NCI-H524 treated with DMSO at 0.1 percent for 48 hours (cell line): ENCODE data around the gene ZFP36L2.

Experiments
- DNase-seq: peaks from one replicate; lab custom pipeline; 2025; lab: John Stamatoyannopoulos, UW

ZFP36L2 gene

GRCh38 chr2:43223521-43224001 is 2.8 kb downstream of the ZFP36L2 start:
- no peak for DNase-seq

- no peak for DNase-seq
Measured at GRCh38 chr2:43222475-43223309, 3.7 kb downstream of the ZFP36L2 start.

DNA sequence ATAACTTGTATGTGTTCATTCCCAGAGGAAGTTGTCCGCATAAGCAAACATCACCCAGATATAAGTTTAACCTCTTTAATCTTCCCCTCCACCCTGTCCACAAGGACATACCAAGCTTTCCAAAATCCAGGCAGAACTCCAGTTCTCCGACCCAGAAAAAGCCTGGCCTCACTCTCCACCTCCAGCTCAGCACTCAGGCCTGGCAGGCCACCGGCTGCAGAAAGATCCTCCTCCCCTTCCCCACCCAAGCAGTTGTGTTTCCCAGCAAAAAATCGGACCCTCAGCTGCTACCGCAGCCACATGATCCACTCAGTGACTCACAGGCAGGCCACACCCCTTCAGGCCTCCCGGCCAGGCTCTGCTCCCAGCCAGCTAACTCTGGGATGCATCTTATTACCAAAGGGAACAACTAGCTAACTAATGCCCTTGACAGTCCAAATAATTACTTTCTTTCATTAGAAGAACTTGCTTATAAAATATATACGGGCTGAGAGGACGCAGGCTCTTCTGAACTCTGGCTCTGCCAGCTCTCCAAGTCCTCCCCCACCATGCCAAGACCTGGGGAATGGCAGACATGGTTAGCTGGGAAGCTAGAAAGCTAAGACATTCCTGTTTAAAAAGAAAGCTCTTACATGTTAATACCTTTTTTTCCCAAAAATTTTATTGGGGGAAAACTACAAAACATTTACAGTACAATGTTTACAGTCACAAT is 4.5 kb downstream of the ZFP36L2 start:
- DNase-seq: no peak

GRCh38 chr2:43221124-43221762 is 5.2 kb downstream of the ZFP36L2 start:
- DNase-seq: no peak

GRCh38 chr2:43220760-43221123 is 5.7 kb downstream of the ZFP36L2 start:
- DNase-seq: no peak

- DNase-seq: no peak
Measured at GRCh38 chr2:43220229-43220751, 6.1 kb downstream of the ZFP36L2 start.

- peak; percentile 14 for DNase-seq
Measured at GRCh38 chr2:43219383-43220228, 6.8 kb downstream of the ZFP36L2 start.

DNA sequence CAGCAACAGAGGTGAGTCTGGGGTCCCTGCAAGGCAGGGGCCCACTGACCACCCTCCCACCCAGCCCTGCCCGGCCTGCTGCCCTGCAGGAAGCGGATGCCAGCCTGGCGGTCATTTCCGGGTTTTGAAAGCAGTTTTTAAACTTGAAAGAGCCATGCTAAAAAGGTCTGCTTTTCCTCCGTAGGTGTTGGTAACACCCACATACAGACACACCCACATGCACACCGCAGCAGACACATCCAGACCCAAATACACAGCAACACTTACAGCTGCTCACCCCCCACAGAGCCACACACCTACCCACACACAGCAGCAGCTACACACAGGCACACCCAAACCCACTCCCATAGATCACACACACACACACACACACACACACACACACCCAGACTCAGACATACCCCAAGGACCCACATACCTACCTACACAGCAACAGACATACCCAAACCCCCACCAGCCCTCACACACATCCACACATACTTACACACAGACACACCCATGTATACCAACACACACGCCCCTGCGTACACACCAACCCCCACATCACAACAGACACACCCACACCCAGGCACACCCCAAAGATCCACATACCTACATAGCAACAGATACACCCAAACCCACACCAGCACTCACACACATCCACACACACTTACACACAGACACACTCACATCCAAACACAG is 7.6 kb downstream of the ZFP36L2 start:
- DNase-seq: no peak

GRCh38 chr2:43218155-43218701 is 8.2 kb downstream of the ZFP36L2 start:
- DNase-seq: no peak

DNA sequence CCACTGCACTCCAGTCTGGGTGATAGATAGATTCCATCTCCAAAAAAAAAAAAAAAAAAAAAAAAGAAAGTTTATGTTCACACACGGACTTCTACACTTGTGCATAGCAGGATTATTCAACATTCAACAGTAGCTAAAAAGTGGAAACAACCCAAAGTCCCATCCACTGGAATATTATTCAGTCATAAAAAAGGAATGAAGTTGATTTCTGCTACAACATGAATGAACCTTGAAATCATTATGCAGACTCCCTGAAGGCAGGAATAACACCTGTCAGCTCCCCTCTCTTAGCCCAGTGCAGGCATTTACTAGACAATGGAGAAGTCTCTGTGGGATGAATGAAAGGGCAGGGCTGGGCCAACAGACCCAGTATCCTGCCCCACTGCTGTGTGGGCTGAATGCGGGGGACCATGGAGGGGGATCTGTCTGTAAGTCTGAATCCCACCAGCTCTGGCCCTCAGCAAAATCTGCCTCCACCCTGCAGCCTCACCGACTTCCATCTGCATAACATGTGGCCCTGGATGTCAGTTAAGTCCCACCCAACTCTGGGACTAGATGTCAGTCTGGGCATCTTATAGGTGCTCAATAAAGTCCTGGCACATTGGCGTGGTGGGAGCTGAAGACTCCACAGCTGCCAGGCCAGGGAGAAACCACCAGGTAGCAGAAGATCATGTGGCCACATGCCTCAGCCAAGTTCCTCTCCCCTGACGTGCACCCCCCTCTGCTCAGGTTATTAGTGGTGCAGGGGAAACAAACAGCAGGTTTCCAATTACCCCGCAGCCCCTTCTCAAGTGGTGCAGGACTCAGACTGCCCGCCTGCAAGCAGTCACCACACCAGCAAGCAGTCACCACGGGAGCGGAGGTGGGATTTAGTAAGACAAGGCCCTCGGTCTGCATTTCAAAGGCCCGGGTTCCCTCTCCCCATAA is 8.9 kb downstream of the ZFP36L2 start:
- no peak for DNase-seq

GRCh38 chr2:43216629-43217028 is 9.8 kb downstream of the ZFP36L2 start:
- DNase-seq: no peak

DNA sequence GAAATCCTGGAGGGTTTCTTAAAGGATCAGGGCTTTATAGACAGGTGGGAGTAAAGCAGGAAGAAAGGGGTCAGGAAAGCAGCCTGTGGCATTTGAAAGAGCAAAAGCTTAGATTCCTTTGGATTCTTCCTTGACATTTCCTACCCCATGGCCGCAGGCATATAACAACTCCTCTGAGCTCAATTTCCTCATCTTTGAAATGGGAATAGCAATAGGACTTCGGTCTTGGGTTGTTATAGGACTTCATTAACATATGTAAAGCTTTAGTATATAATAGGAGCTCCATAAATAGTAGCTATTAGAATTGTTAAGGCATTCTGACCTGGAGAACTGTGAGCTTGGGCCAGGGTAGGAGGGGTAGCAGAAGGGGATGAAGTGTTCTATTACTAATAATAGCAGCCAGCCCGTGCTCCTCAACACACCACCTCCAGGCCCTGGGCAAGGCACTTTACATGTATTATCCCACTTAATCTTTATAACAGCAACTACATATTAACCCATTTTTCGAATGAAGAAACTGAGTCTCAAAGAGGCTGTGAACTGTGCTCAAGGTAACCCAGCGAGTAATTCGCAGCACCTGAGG is 10.6 kb downstream of the ZFP36L2 start:
- DNase-seq: no peak

DNA sequence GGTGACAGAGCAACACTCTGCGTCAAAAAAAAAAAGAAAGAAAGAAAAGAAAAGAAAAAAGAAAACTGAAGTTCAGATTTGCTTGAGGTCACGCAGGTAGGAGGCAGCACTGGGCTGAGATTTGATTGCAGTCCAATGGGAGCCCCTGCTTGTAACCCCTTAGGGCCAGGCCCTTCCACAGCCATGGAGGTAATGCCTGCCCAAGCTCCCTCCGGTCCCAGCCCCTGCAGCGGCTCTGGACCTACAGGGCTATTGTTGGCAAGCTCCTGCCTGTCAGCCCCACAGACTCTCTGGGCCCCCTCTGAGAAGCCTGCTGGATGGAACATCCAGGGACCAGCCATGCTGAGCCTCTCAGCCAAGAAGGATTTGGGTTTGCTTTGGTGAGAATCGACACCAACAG is 12.2 kb downstream of the ZFP36L2 start:
- no peak for DNase-seq

DNA sequence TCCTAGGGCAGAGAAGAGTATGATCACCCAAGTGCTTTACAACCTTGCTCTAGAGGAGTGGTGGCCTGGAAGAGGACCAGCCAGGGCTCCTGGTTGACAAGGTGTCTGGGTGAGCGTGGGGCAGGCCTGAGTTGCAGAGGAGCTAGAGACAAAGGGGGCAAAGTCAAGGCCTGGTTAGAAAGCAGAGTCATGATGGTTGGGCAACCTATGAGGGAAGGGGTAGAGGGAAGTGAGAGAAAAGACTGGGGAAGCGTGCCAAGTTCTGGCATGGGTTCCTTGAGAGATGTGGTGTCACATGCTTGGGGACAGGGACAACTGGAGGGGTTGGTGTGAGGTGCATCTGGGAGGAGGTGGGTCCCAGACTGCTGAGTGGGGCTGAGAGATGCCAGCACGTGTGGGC is 13.5 kb downstream of the ZFP36L2 start:
- no peak for DNase-seq

- DNase-seq: no peak
Measured at GRCh38 chr2:43212216-43212835, 14.1 kb downstream of the ZFP36L2 start.

DNA sequence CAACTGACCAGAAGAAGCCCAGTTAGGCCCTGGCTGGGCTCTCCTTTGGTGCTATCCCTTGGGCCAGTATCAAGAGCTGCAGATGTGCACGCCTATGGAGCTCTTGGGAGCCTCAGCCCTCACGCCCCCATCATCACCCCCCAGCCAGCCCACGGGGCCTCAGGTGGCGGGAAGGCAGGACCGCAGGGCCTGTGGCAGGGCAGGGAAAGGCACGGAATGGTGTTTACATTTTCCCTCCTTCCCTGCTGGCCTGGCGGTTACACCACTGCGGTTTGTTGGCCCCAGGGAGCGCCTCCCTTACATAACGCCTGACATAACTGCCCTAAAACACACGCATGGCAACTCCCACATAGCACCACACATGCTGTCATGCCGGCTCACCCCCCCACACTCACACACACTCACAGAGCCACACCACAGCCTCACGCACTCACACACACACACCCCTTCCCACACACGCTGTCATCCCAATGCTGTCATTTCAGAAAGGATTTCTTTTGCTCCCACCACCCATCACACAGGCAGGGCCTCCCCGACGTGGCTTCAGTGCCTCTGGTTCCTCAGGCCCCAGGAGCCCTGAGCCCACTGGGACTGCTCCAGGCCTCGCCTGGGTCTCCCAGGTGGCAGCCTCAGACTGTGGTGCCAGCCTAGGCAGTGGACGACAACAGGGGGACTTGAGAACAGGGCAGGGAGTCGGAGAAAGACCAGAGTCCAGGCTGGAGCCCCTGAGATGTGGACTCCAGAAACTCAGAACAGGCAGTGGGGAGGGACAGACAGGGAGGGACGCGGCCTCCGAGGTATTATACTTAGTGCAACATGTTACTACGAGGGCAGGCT is 15.7 kb downstream of the ZFP36L2 start:
- no peak for DNase-seq

- DNase-seq: no peak
Measured at GRCh38 chr2:43210125-43210466, 16.3 kb downstream of the ZFP36L2 start.

GRCh38 chr2:43209204-43209717 is 17.1 kb downstream of the ZFP36L2 start:
- DNase-seq: no peak
